IMR-90 (cell line): Measurements from ENCODE around the gene CLRN1. TPM values are rescaled to one million over a fixed set of nuclear protein-coding genes. Genes with fewer than 3 reads are reported as not detected.

Experiments used
- ATAC-seq: fragments of 200-7000 bp; cut with Tn5 transposase; 2 replicates; pipeline ENCODE4 v1.9.1; 2020; ENCODE audit warnings: low read depth, mild to moderate bottlenecking, moderate library complexity
- BruUV-seq: library from RNA; stranded (reverse); fragments of 400-500 nt; replicated peaks from 2 replicates; lab custom pipeline; 2021; lab: Mats Ljungman, UMichigan
- CTCF ChIA-PET: fragments of 300-600 bp; formaldehyde crosslinking; extraction: SDS; loops from one replicate; lab custom pipeline; 2021; ENCODE audit warnings: antibody characterized with exemption; lab: Yijun Ruan, JAX
- POLR2A ChIA-PET: fragments of 300-600 bp; sonication (Branson Sonifier 250); formaldehyde crosslinking; loops from one replicate; lab custom pipeline; 2022; ENCODE audit warnings: antibody characterized with exemption; ENCODE audit not compliant: unreplicated experiment; lab: Charles Lee
- DNase-seq: peaks from one replicate; pipeline ENCODE4 v3.0.0; 2013
- H2AFZ ChIP-seq: replicated peaks from 2 replicates; pipeline ENCODE3; 2013; ENCODE audit warnings: low read length, mild to moderate bottlenecking; ENCODE audit not compliant: poor library complexity
- H2AK5ac ChIP-seq: 2 replicates; pipeline ENCODE4 v1.6.1; 2013; ENCODE audit warnings: low read depth, low read length, inconsistent platforms
- H2AK9ac ChIP-seq: replicated peaks from 2 replicates; pipeline ENCODE3; 2013; ENCODE audit warnings: mild to moderate bottlenecking, low read depth, low read length, moderate library complexity; ENCODE audit not compliant: poor library complexity
- H2BK120ac ChIP-seq: 2 replicates; pipeline ENCODE4 v1.6.1; 2013; ENCODE audit warnings: low read depth, low read length, inconsistent platforms
- H2BK15ac ChIP-seq: 3 replicates; pipeline ENCODE4 v1.6.1; 2013; ENCODE audit warnings: low read depth, low read length, inconsistent platforms
- H2BK20ac ChIP-seq: 2 replicates; pipeline ENCODE4 v1.6.1; 2013; ENCODE audit warnings: low read depth, mild to moderate bottlenecking, inconsistent platforms, low read length, moderate library complexity
- H2BK5ac ChIP-seq: 2 replicates; pipeline ENCODE4 v1.6.1; 2013; ENCODE audit warnings: mild to moderate bottlenecking, low read depth, low read length, inconsistent platforms; ENCODE audit not compliant: poor library complexity, severe bottlenecking
- H3K14ac ChIP-seq: replicated peaks from 2 replicates; pipeline ENCODE4 v1.6.1; 2013; ENCODE audit warnings: low read depth, low read length, inconsistent platforms
- H3K18ac ChIP-seq: 2 replicates; pipeline ENCODE4 v1.6.1; 2013; ENCODE audit warnings: low read depth, low read length, control low read depth
- H3K23ac ChIP-seq: 2 replicates; pipeline ENCODE4 v1.6.1; 2013; ENCODE audit warnings: low read depth, low read length, inconsistent platforms
- H3K27ac ChIP-seq: 2 replicates; pipeline ENCODE4 v1.5.1; 2013; ENCODE audit warnings: mild to moderate bottlenecking, control low read depth, low read length; ENCODE audit not compliant: insufficient read depth
- H3K27me3 ChIP-seq: 2 replicates; pipeline ENCODE4 v1.6.1; 2013; ENCODE audit warnings: low read length; ENCODE audit not compliant: control insufficient read depth, insufficient read depth
- H3K36me3 ChIP-seq: 2 replicates; pipeline ENCODE4 v1.6.1; 2013; ENCODE audit warnings: low read length, mixed read lengths; ENCODE audit not compliant: control insufficient read depth, insufficient read depth
- H3K4ac ChIP-seq: 2 replicates; pipeline ENCODE4 v1.6.1; 2013; ENCODE audit warnings: low read depth, low read length, inconsistent platforms
- H3K4me1 ChIP-seq: 2 replicates; pipeline ENCODE4 v1.6.1; 2013; ENCODE audit warnings: low read length, mixed read lengths; ENCODE audit not compliant: control insufficient read depth, insufficient read depth
- H3K4me2 ChIP-seq: 2 replicates; pipeline ENCODE4 v1.6.1; 2013; ENCODE audit warnings: low read depth, mild to moderate bottlenecking, control low read depth, low read length, moderate library complexity
- H3K4me3 ChIP-seq: 2 replicates; pipeline ENCODE4 v1.5.1; 2013; ENCODE audit warnings: low read depth, mild to moderate bottlenecking, control low read depth, low read length, moderate library complexity; ENCODE audit not compliant: insufficient read depth
- H3K56ac ChIP-seq: 2 replicates; pipeline ENCODE4 v1.6.1; 2013; ENCODE audit warnings: low read length, inconsistent platforms; ENCODE audit not compliant: insufficient read depth; ENCODE audit errors: extremely low read depth
- H3K79me1 ChIP-seq, 2 experiments: 2 replicates each; pipeline ENCODE4 v1.6.1; 2013; ENCODE audit warnings: low read length in 2 of 2, inconsistent platforms in 1 of 2, low read depth in 1 of 2
- H3K9ac ChIP-seq: 2 replicates; pipeline ENCODE4 v1.6.1; 2013; ENCODE audit warnings: low read depth, low read length, control low read depth
- H3K9me1 ChIP-seq: 2 replicates; pipeline ENCODE4 v1.6.1; 2013; ENCODE audit warnings: low read length, inconsistent platforms; ENCODE audit not compliant: insufficient read depth
- H3K9me3 ChIP-seq: 2 replicates; pipeline ENCODE4 v1.6.1; 2013; ENCODE audit warnings: low read length; ENCODE audit not compliant: control insufficient read depth, insufficient read depth
- H4K20me1 ChIP-seq: 2 replicates; pipeline ENCODE4 v1.6.1; 2013; ENCODE audit warnings: low read length, inconsistent platforms; ENCODE audit not compliant: insufficient read depth
- H4K5ac ChIP-seq: 2 replicates; pipeline ENCODE4 v1.6.1; 2013; ENCODE audit warnings: mild to moderate bottlenecking, low read depth, low read length, control low read depth
- H4K8ac ChIP-seq, 2 experiments: 2 replicates each; pipeline ENCODE4 v1.6.1; 2013; ENCODE audit warnings: low read depth in 2 of 2, low read length in 2 of 2, control low read depth in 1 of 2, inconsistent platforms in 1 of 2
- H4K91ac ChIP-seq: 2 replicates; pipeline ENCODE4 v1.6.1; 2013; ENCODE audit warnings: low read depth, low read length, inconsistent platforms; ENCODE audit not compliant: insufficient read depth
- BHLHE40 ChIP-seq: fragments of 150-350 bp; IDR thresholded peaks from 2 replicates; pipeline ENCODE4 v1.6.1; 2016; ENCODE audit warnings: mild to moderate bottlenecking, low read depth, low read length
- CEBPB ChIP-seq: IDR thresholded peaks from 2 replicates; pipeline ENCODE4 v1.6.1; 2012; ENCODE audit warnings: low read depth, low read length, improper control_type of control experiment
- CHD1 ChIP-seq: IDR thresholded peaks from 2 replicates; pipeline ENCODE4 v1.6.1; 2012; ENCODE audit warnings: low read depth, low read length, improper control_type of control experiment
- CTCF ChIP-seq: conservative IDR thresholded peaks from 2 replicates; pipeline ENCODE4 v1.5.1; 2012; ENCODE audit warnings: mild to moderate bottlenecking, low read depth, low read length, improper control_type of control experiment
- ELK1 ChIP-seq: fragments of 150-350 bp; IDR thresholded peaks from 2 replicates; pipeline ENCODE4 v1.6.1; 2016; ENCODE audit warnings: low read depth, mild to moderate bottlenecking, low read length, moderate library complexity, borderline replicate concordance
- FOS ChIP-seq: fragments of 150-350 bp; IDR thresholded peaks from 2 replicates; pipeline ENCODE4 v1.6.1; 2016; ENCODE audit warnings: low read depth, low read length
- MAFK ChIP-seq: IDR thresholded peaks from 2 replicates; pipeline ENCODE4 v1.6.1; 2012; ENCODE audit warnings: low read depth, low read length, improper control_type of control experiment
- MAZ ChIP-seq: IDR thresholded peaks from 2 replicates; pipeline ENCODE4 v1.6.1; 2012; ENCODE audit warnings: low read depth, mild to moderate bottlenecking, low read length, improper control_type of control experiment, moderate library complexity, borderline replicate concordance
- MXI1 ChIP-seq: IDR thresholded peaks from 2 replicates; pipeline ENCODE4 v1.6.1; 2012; ENCODE audit warnings: low read depth, mild to moderate bottlenecking, low read length, moderate library complexity, borderline replicate concordance
- NFE2L2 ChIP-seq: fragments of 150-350 bp; IDR thresholded peaks from 2 replicates; pipeline ENCODE4 v1.6.1; 2016; ENCODE audit warnings: low read depth, mild to moderate bottlenecking, low read length
- POLR2A ChIP-seq: IDR thresholded peaks from 2 replicates; pipeline ENCODE4 v1.6.1; 2012; ENCODE audit warnings: mild to moderate bottlenecking, low read depth, low read length
- RAD21 ChIP-seq: IDR thresholded peaks from 2 replicates; pipeline ENCODE4 v1.6.1; 2012; ENCODE audit warnings: low read length, improper control_type of control experiment
- RCOR1 ChIP-seq: IDR thresholded peaks from 2 replicates; pipeline ENCODE4 v1.6.1; 2012; ENCODE audit warnings: mild to moderate bottlenecking, low read length, improper control_type of control experiment; ENCODE audit not compliant: insufficient replicate concordance
- RFX5 ChIP-seq: IDR thresholded peaks from 2 replicates; pipeline ENCODE4 v1.8.0; 2012; ENCODE audit warnings: low read depth, mild to moderate bottlenecking, low read length, moderate library complexity
- SMC3 ChIP-seq: fragments of 150-350 bp; IDR thresholded peaks from 2 replicates; pipeline ENCODE4 v1.6.1; 2016; ENCODE audit warnings: low read depth, mild to moderate bottlenecking, antibody characterized with exemption, low read length, moderate library complexity
- USF2 ChIP-seq: fragments of 150-350 bp; IDR thresholded peaks from 2 replicates; pipeline ENCODE4 v1.6.1; 2017; ENCODE audit warnings: mild to moderate bottlenecking, antibody characterized with exemption, low read length, low read depth
- WGBS, 2 experiments: methylation state at CpG; one replicate each; pipeline versions ENCODE4 v1.1.5 to v1.1.7; 2013; ENCODE audit warnings: missing lambda C conversion rate in 2 of 2; ENCODE audit not compliant: insufficient read length in 1 of 2; ENCODE audit errors: extremely low coverage in 2 of 2; 5-methylcytosine and 5-hydroxymethylcytosine counted together
- dilution Hi-C: fragments of 300-500 bp; cut with HindIII; formaldehyde crosslinking; loops from one replicate; pipeline ENCODE4 v1.14.3; 2018; ENCODE audit warnings: low sequenced_read_pairs; ENCODE audit not compliant: unreplicated experiment
- in situ Hi-C: fragments of 300-500 bp; cut with MboI; formaldehyde crosslinking; loops from 3 replicates; pipeline ENCODE4 v1.14.3; 2019; ENCODE audit warnings: low sequenced_read_pairs, inconsistent platforms, mixed read lengths
- intact Hi-C: fragments of 100-400 bp; cut with micrococcal nuclease; formaldehyde crosslinking; loops from 2 replicates; pipeline ENCODE4 v1.10.0; 2022
- polyA plus RNA-seq, 3 experiments: library from polyadenylated mRNA; depleted of rRNA; stranded (reverse); fragments of >200 nt; gene quantifications; 2 replicates each; pipeline ENCODE4 v1.2.3, GENCODE V29; 2012; ENCODE audit warnings: low replicate concordance in 1 of 3
- total RNA-seq: library from RNA; depleted of rRNA; stranded (reverse); fragments of >200 nt; gene quantifications from 2 replicates; pipeline ENCODE4 v1.2.3, GENCODE V29; 2012

The CLRN1 gene
- total and polyA plus RNA-seq, 2 of the 4 experiments (the other 2 are of a cell fraction), result not detected

GRCh38 chr3:150920236-150920635 lies 52.3 kb downstream of the CLRN1 start:
- ChIA-PET CTCF (no interaction called here), POLR2A (no interaction called here)
- no peak overlapping the region for H2BK120ac ChIP-seq
- no peak overlapping the region for H3K27ac ChIP-seq
- H3K9me1 ChIP-seq, result no peaks in the 10 kb centered on the region
- no peaks in the 10 kb centered on the region for H3K36me3 ChIP-seq
- H2BK20ac ChIP-seq, result no peak overlapping the region
- H2AK5ac ChIP-seq, result no peak overlapping the region
- no peak overlapping the region for H3K56ac ChIP-seq
- no peaks in the 10 kb centered on the region for H3K79me1 ChIP-seq
- H3K9me3 ChIP-seq, result no peaks in the 10 kb centered on the region
- H3K4me3 ChIP-seq, result no peak overlapping the region
- H2BK5ac ChIP-seq, result no peak overlapping the region
- no peak overlapping the region for H3K4ac ChIP-seq
- no TSS peak for BruUV-seq
- H4K8ac ChIP-seq, result no peak overlapping the region
- no peak overlapping the region for H2AFZ ChIP-seq
- no peak overlapping the region for H4K5ac ChIP-seq
- H3K14ac ChIP-seq, result no peak overlapping the region
- dilution Hi-C loops (no loop called here), in situ Hi-C loops (loop anchor here (25.0 kb wide), 1 partner anchor 217 kb away; no protein-coding TSS in a partner anchor), intact Hi-C loops (no loop called here)
- no peak overlapping the region for H3K18ac ChIP-seq
- H3K9ac ChIP-seq, result no peak overlapping the region
- no peak overlapping the region for H3K23ac ChIP-seq
- WGBS, 2 experiments, result no CpG with 5 or more reads among the region's 2 CpGs
- H4K20me1 ChIP-seq, result no peaks in the 10 kb centered on the region
- H4K91ac ChIP-seq, result no peak overlapping the region
- peaks cover 20% of the 10 kb centered on the region for H3K27me3 ChIP-seq
- no peak overlapping the region for H2AK9ac ChIP-seq
- H2BK15ac ChIP-seq, result no peak overlapping the region
- H3K4me1 ChIP-seq, result no peaks in the 10 kb centered on the region
- TF ChIP-seq RAD21, result no peak
- no peak for TF ChIP-seq SMC3
- TF ChIP-seq POLR2A, result no peak
- no peak for TF ChIP-seq FOS
- TF ChIP-seq RFX5, result no peak
- no peak for TF ChIP-seq NFE2L2
- TF ChIP-seq CEBPB, result no peak
- no peak for TF ChIP-seq MAFK
- no peak for TF ChIP-seq BHLHE40
- TF ChIP-seq MAZ, result no peak
- TF ChIP-seq CHD1, result no peak
- no peak for TF ChIP-seq CTCF
- TF ChIP-seq RCOR1, result no peak
- TF ChIP-seq MXI1, result no peak
- no peak for TF ChIP-seq ELK1
- TF ChIP-seq USF2, result no peak
- no peak for DNase-seq
- ATAC-seq, result no peak
- H3K4me2 ChIP-seq, result no peak overlapping the region
